K562 (cell line): ENCODE measurements around the gene DXO. TPM values are rescaled to one million over a fixed set of nuclear protein-coding genes. Genes with fewer than 3 reads are reported as not detected.
A peak's percentile ranks its signal among the peaks of the same experiment; 100 is the strongest.

Experiments
- ARHGAP35 ChIP-seq: fragments of 450-650 bp; IDR thresholded peaks from 2 replicates; pipeline ENCODE4 v1.6.1; 2018; ENCODE audit not compliant: partially characterized antibody
- BCLAF1 ChIP-seq, 2 experiments: fragments of 450-650 bp in 1 of 2; IDR thresholded peaks; 2 replicates each; pipeline ENCODE4 v1.6.1; 2011 to 2017; ENCODE audit warnings: low read depth in 2 of 2, antibody characterized with exemption in 1 of 2, borderline replicate concordance in 1 of 2, low read length in 1 of 2, mild to moderate bottlenecking in 1 of 2, mixed read lengths in 1 of 2; ENCODE audit not compliant: control insufficient read depth in 1 of 2
- FOXM1 ChIP-seq, 2 experiments: fragments of 450-650 bp in 1 of 2; sonication (generic) in 1 of 2; formaldehyde crosslinking in 1 of 2; IDR thresholded peaks; 2 replicates each; pipeline versions ENCODE4 v1.6.1 to v1.9.0; 2017 to 2022; ENCODE audit warnings: low read depth in 2 of 2, mild to moderate bottlenecking in 2 of 2, missing genetic modification reagents in 1 of 2, moderate library complexity in 1 of 2
- GATAD2B ChIP-seq: fragments of 450-650 bp; IDR thresholded peaks from 2 replicates; pipeline ENCODE4 v1.6.1; 2017; ENCODE audit warnings: mild to moderate bottlenecking, borderline replicate concordance
- POLR2A ChIP-seq: fragments of 450-650 bp; conservative IDR thresholded peaks from 2 replicates; pipeline ENCODE4 v1.6.1; 2016
- RNF2 ChIP-seq: sonication (generic); IDR thresholded peaks from 2 replicates; pipeline ENCODE4 v1.6.1; 2016
- SETDB1 ChIP-seq: IDR thresholded peaks from one replicate; pipeline ENCODE4 v1.6.1; 2012; ENCODE audit warnings: low read length, control low read depth, inconsistent platforms
- TEAD1 ChIP-seq, 2 experiments: fragments of 450-650 bp in 1 of 2; sonication (generic) in 1 of 2; formaldehyde crosslinking; IDR thresholded peaks; 2 replicates each; pipeline versions ENCODE4 v1.4.0 to v1.8.0; 2020 to 2022; ENCODE audit warnings: mild to moderate bottlenecking in 2 of 2, missing genetic modification reagents in 1 of 2
- TSC22D4 ChIP-seq: fragments of 450-650 bp; IDR thresholded peaks from 2 replicates; pipeline ENCODE4 v1.6.1; 2016; ENCODE audit warnings: missing genetic modification characterization, missing biosample characterization, control low read depth
- ZFX ChIP-seq: sonication (generic); formaldehyde crosslinking; IDR thresholded peaks from 2 replicates; pipeline ENCODE4 v1.8.0; 2022; ENCODE audit warnings: mild to moderate bottlenecking, missing genetic modification reagents, moderate library complexity
- ZNF12 ChIP-seq: sonication (generic); formaldehyde crosslinking; IDR thresholded peaks from 2 replicates; pipeline ENCODE4 v1.4.0; 2020; ENCODE audit warnings: mild to moderate bottlenecking, missing genetic modification reagents
- ZNF140 ChIP-seq: fragments of 250-450 bp; sonication (Bioruptor Pico); IDR thresholded peaks from 2 replicates; pipeline ENCODE4 v1.8.0; 2021; ENCODE audit warnings: moderate library complexity, mild to moderate bottlenecking, inconsistent platforms
- ZNF143 ChIP-seq: sonication (generic); formaldehyde crosslinking; IDR thresholded peaks from 2 replicates; pipeline ENCODE4 v1.9.0; 2022; ENCODE audit warnings: mild to moderate bottlenecking, missing genetic modification reagents
- ZNF274 ChIP-seq: IDR thresholded peaks from 2 replicates; pipeline ENCODE4 v1.6.1; 2011; ENCODE audit warnings: low read depth, mild to moderate bottlenecking, low read length, moderate library complexity, borderline replicate concordance
- ZNF408 ChIP-seq: fragments of 250-450 bp; sonication (Bioruptor Pico); IDR thresholded peaks from 2 replicates; pipeline ENCODE4 v1.4.0; 2020; ENCODE audit warnings: low read depth, mild to moderate bottlenecking, moderate library complexity
- polyA plus RNA-seq, 8 experiments: library from polyadenylated mRNA; depleted of rRNA in 4 of 8; stranded (reverse) in 5 of 8; unstranded in 3 of 8; fragments of >200 nt; fragmentation: Nextera tagmentation in 2 of 8; fragmentation: Illumina TruSeq in 1 of 8; extraction: Ambion mirVana in 2 of 8; extraction: Trizol in 1 of 8; gene quantifications; 2 replicates each; pipeline versions ENCODE4 v1.2.1 to v1.2.3, GENCODE V29; 2011 to 2014; ENCODE audit warnings: inconsistent platforms in 1 of 8, missing spikeins in 1 of 8
- total RNA-seq, 7 experiments: library from RNA; depleted of rRNA in 6 of 7; stranded (reverse); fragments of >200 nt in 6 of 7; fragmentation: Illumina TruSeq in 2 of 7; extraction: Trizol in 2 of 7; gene quantifications; 2 replicates each; pipeline versions ENCODE4 v1.2.1 to v1.2.3, GENCODE V29; 2011 to 2021; ENCODE audit warnings: low replicate concordance in 1 of 7
- TF ChIP-seq, protein P1 (sequence below): IDR thresholded peaks from 2 replicates; pipeline ENCODE4 v1.6.1; 2011; ENCODE audit warnings: borderline replicate concordance, low read depth, mild to moderate bottlenecking, moderate library complexity, low read length; ENCODE audit not compliant: insufficient read depth, poor library complexity, severe bottlenecking
- TF ChIP-seq, protein P2 (sequence below): fragments of 250-450 bp; sonication (Bioruptor Pico); IDR thresholded peaks from 2 replicates; pipeline ENCODE4 v1.4.0; 2020

The DXO gene
- total and polyA plus RNA-seq, 9 of the 15 experiments (the other 6 are each of a cell fraction or from before 2014, with no cell fraction given), result 6.4 to 35.1 (median 19.4) TPM

DNA sequence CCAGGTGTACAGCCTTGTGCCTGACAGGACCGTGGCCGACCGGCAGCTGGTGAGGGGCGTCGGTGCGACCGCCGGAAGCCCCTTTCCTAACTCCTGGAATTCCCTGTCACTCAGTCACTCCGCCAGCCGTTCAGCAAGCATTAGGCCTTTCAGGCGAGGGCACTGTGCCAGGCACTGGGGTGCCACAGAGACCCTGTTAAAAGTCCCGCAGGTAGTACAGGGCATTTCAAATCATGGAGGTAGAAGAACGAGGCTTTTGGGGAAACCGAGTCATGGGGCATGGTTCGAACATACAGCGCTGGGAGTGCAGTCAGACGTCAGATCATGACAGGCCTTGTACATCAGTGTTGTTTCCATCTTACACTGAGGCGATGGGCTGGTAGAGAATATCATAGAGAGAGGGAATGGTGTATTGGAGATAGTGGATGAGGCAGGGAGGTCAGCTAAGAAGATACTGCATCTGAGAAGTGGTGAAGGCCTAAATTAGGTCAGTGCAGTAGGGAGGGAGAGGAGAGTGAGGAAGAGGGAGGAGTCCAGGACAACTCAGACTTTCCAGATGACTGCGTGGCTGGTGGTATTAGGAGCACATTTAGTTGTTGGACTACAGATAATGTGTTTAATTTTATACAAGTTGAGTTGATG is 892 bp upstream of the DXO start (continued):
- TF ChIP-seq GATAD2B, result no peak
- TF ChIP-seq ZNF140, result no peak
- no peak for TF ChIP-seq SETDB1
- TF ChIP-seq BCLAF1 (IDR thresholded peaks at IDR 0.05; ENCODE audit: borderline replicate concordance in 1 of 2, control insufficient read depth in 1 of 2, low read depth in 2 of 2, low read length in 1 of 2), result no peak
- no peak for TF ChIP-seq TSC22D4 (tag)
- TF ChIP-seq, protein P1, sequence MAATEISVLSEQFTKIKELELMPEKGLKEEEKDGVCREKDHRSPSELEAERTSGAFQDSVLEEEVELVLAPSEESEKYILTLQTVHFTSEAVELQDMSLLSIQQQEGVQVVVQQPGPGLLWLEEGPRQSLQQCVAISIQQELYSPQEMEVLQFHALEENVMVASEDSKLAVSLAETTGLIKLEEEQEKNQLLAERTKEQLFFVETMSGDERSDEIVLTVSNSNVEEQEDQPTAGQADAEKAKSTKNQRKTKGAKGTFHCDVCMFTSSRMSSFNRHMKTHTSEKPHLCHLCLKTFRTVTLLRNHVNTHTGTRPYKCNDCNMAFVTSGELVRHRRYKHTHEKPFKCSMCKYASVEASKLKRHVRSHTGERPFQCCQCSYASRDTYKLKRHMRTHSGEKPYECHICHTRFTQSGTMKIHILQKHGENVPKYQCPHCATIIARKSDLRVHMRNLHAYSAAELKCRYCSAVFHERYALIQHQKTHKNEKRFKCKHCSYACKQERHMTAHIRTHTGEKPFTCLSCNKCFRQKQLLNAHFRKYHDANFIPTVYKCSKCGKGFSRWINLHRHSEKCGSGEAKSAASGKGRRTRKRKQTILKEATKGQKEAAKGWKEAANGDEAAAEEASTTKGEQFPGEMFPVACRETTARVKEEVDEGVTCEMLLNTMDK, result no peak
- TF ChIP-seq POLR2A, result peak; percentile 54
- TF ChIP-seq ZNF143 (CRISPR knock-in tag), result 0 out of 2 replicates have a peak, but pooled peaks have one; percentile 12
- TF ChIP-seq ARHGAP35, result peak; percentile 49
- TF ChIP-seq ZNF12 (CRISPR knock-in tag), result peak; percentile 68
- no peak for TF ChIP-seq FOXM1 (IDR thresholded peaks at IDR 0.05; ENCODE audit: low read depth)
- peak; percentile 94; the same call in 1 of the 2 replicates for TF ChIP-seq FOXM1 (CRISPR knock-in tag; IDR thresholded peaks at IDR 0.05; ENCODE audit: low read depth)
- TF ChIP-seq, protein P2, sequence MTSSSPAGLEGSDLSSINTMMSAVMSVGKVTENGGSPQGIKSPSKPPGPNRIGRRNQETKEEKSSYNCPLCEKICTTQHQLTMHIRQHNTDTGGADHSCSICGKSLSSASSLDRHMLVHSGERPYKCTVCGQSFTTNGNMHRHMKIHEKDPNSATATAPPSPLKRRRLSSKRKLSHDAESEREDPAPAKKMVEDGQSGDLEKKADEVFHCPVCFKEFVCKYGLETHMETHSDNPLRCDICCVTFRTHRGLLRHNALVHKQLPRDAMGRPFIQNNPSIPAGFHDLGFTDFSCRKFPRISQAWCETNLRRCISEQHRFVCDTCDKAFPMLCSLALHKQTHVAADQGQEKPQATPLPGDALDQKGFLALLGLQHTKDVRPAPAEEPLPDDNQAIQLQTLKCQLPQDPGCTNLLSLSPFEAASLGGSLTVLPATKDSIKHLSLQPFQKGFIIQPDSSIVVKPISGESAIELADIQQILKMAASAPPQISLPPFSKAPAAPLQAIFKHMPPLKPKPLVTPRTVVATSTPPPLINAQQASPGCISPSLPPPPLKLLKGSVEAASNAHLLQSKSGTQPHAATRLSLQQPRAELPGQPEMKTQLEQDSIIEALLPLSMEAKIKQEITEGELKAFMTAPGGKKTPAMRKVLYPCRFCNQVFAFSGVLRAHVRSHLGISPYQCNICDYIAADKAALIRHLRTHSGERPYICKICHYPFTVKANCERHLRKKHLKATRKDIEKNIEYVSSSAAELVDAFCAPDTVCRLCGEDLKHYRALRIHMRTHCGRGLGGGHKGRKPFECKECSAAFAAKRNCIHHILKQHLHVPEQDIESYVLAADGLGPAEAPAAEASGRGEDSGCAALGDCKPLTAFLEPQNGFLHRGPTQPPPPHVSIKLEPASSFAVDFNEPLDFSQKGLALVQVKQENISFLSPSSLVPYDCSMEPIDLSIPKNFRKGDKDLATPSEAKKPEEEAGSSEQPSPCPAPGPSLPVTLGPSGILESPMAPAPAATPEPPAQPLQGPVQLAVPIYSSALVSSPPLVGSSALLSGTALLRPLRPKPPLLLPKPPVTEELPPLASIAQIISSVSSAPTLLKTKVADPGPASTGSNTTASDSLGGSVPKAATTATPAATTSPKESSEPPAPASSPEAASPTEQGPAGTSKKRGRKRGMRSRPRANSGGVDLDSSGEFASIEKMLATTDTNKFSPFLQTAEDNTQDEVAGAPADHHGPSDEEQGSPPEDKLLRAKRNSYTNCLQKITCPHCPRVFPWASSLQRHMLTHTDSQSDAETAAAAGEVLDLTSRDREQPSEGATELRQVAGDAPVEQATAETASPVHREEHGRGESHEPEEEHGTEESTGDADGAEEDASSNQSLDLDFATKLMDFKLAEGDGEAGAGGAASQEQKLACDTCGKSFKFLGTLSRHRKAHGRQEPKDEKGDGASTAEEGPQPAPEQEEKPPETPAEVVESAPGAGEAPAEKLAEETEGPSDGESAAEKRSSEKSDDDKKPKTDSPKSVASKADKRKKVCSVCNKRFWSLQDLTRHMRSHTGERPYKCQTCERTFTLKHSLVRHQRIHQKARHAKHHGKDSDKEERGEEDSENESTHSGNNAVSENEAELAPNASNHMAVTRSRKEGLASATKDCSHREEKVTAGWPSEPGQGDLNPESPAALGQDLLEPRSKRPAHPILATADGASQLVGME, result 0 out of 2 replicates have a peak, but pooled peaks have one; percentile 16
- TF ChIP-seq ZNF408 (CRISPR knock-in tag), result no peak
- no peak for TF ChIP-seq RNF2
- TF ChIP-seq TEAD1 (CRISPR knock-in tag; IDR thresholded peaks at IDR 0.05), result 0 out of 4 replicates have a peak, but pooled peaks of 1 of the 2 experiments have one; percentile 7
- TF ChIP-seq ZNF274, result no peak
- TF ChIP-seq ZFX (CRISPR knock-in tag), result peak; percentile 30; the same call in 1 of the 2 replicates
